ENCODE results near the gene TGFBR2. TPM values are rescaled to one million over a fixed set of nuclear protein-coding genes. Genes with fewer than 3 reads are reported as not detected.

TGFBR2 gene
- total RNA-seq, 1 donor from 2014 or later = 72.1 TPM

GRCh38 chr3:30649572-30650318, 43.3 kb downstream of the TGFBR2 start:
- no peak for DNase-seq (ENCODE audit: extremely low spot score, unreplicated experiment)
- Mint-ChIP-seq H3K36me3 (ENCODE audit: unreplicated experiment) (peaks cover 72% of the 10 kb centered on the region), H3K4me3 (ENCODE audit: unreplicated experiment) (no peak overlapping the region), H3K4me1 (ENCODE audit: unreplicated experiment) (peaks cover 37% of the 10 kb centered on the region), H3K27me3 (ENCODE audit: unreplicated experiment) (no peaks in the 10 kb centered on the region), H3K27ac (ENCODE audit: unreplicated experiment) (peak overlapping the region; percentile 84), H3K9me3 (ENCODE audit: unreplicated experiment) (peaks cover 4% of the 10 kb centered on the region)
- no peak for TF ChIP-seq CTCF (IDR thresholded peaks at IDR 0.05)

- no peak for DNase-seq (ENCODE audit: extremely low spot score, unreplicated experiment)
- no peaks in the 10 kb centered on the region for H3K27me3 Mint-ChIP-seq (ENCODE audit: unreplicated experiment)
- H3K36me3 Mint-ChIP-seq (ENCODE audit: unreplicated experiment) = peaks cover 74% of the 10 kb centered on the region
- no peak for TF ChIP-seq CTCF (IDR thresholded peaks at IDR 0.05)
- peaks cover 40% of the 10 kb centered on the region for H3K4me1 Mint-ChIP-seq (ENCODE audit: unreplicated experiment)
- peak overlapping the region; percentile 84 for H3K27ac Mint-ChIP-seq (ENCODE audit: unreplicated experiment)
- H3K9me3 Mint-ChIP-seq (ENCODE audit: unreplicated experiment) = peaks cover 4% of the 10 kb centered on the region
- no peak overlapping the region for H3K4me3 Mint-ChIP-seq (ENCODE audit: unreplicated experiment)
Measured at GRCh38 chr3:30650348-30650995, 44.1 kb downstream of the TGFBR2 start.

GRCh38 chr3:30654269-30654668, 47.9 kb downstream of the TGFBR2 start:
- Mint-ChIP-seq H3K27me3 (ENCODE audit: unreplicated experiment) (no peaks in the 10 kb centered on the region), H3K4me3 (ENCODE audit: unreplicated experiment) (no peak overlapping the region), H3K27ac (ENCODE audit: unreplicated experiment) (no peak overlapping the region), H3K36me3 (ENCODE audit: unreplicated experiment) (peaks cover 64% of the 10 kb centered on the region), H3K4me1 (ENCODE audit: unreplicated experiment) (peaks cover 63% of the 10 kb centered on the region), H3K9me3 (ENCODE audit: unreplicated experiment) (peaks cover 4% of the 10 kb centered on the region)
- no peak for TF ChIP-seq CTCF (IDR thresholded peaks at IDR 0.05)
- no peak for DNase-seq (ENCODE audit: extremely low spot score, unreplicated experiment)

- H3K9me3 Mint-ChIP-seq (ENCODE audit: unreplicated experiment) = peaks cover 4% of the 10 kb centered on the region
- no peak for DNase-seq (ENCODE audit: extremely low spot score, unreplicated experiment)
- no peak for TF ChIP-seq CTCF (IDR thresholded peaks at IDR 0.05)
- H3K4me3 Mint-ChIP-seq (ENCODE audit: unreplicated experiment) = no peak overlapping the region
- H3K36me3 Mint-ChIP-seq (ENCODE audit: unreplicated experiment) = peaks cover 62% of the 10 kb centered on the region
- H3K27me3 Mint-ChIP-seq (ENCODE audit: unreplicated experiment) = no peaks in the 10 kb centered on the region
- H3K4me1 Mint-ChIP-seq (ENCODE audit: unreplicated experiment) = peaks cover 58% of the 10 kb centered on the region
- H3K27ac Mint-ChIP-seq (ENCODE audit: unreplicated experiment) = peak overlapping the region; percentile 40
Measured at GRCh38 chr3:30655187-30655812, 48.9 kb downstream of the TGFBR2 start.

- Mint-ChIP-seq H3K4me1 (ENCODE audit: unreplicated experiment) (peaks cover 63% of the 10 kb centered on the region), H3K27me3 (ENCODE audit: unreplicated experiment) (no peaks in the 10 kb centered on the region), H3K4me3 (ENCODE audit: unreplicated experiment) (no peak overlapping the region), H3K27ac (ENCODE audit: unreplicated experiment) (no peak overlapping the region), H3K9me3 (ENCODE audit: unreplicated experiment) (no peaks in the 10 kb centered on the region), H3K36me3 (ENCODE audit: unreplicated experiment) (peaks cover 59% of the 10 kb centered on the region)
- TF ChIP-seq CTCF (IDR thresholded peaks at IDR 0.05) = no peak
- DNase-seq (ENCODE audit: extremely low spot score, unreplicated experiment) = no peak
Measured at GRCh38 chr3:30656624-30657141, 50.3 kb downstream of the TGFBR2 start.
